HG02642 (cell line): ENCODE measurements around the gene GARIN5A.

ENCODE experiments used
- ATAC-seq: cut with Tn5 transposase; IDR thresholded peaks from one replicate; pipeline ENCODE4 v1.9.1; 2021; ENCODE audit warnings: mild to moderate bottlenecking; ENCODE audit not compliant: unreplicated experiment, poor library complexity

GARIN5A gene

GRCh38 chr19:50419580-50420035, 57.0 kb downstream of the GARIN5A start:
- no peak for ATAC-seq

GRCh38 chr19:50419022-50419579, 57.5 kb downstream of the GARIN5A start:
- ATAC-seq, result no peak

DNA sequence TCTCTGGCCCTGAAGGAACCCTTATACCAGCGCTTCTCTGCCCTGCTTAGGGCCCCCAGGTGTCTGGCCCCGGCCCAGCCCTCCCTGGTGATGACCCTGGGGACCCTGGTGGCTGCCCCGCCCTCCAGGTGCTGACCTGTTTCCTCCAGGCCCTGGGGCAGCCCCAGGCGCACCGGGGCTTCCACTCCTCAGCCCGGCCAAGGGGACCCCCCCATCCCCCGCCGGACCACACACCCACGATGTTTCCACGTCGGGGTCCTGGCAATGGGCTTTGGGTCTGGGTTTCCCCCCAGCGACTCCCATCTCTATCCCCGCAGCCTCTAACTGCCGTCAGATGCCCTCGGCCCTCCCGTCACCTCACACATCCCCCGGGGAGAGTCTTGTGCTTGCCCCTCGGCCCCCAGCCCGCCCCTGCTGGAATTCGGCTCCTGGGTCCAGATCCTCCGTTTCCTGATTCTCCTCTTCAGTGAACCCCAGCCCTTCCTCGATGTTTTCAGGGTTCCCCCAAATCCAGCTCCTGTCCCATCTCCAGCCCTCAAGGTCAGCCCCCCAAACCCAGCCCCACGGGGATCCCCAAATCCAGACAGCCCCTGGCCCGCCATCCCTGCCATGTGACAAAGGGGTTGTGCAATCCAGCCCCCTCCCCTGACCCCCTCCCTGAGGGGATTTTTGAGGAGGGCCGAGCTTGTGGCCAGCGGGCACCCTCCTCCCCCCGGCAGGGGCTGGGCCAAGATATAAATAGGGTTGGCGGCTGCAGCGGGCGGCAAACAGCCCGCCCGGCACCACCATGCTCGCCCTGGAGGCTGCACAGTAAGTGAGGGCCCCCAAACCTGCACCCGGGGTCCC, 58.2 kb downstream of the GARIN5A start, which contains the start of gene SPIB:
Gene SPIB, plus strand, starts transcription at position 763 of the 846 bp plus-strand sequence. Its CDS starts 25 bp downstream, at position 788.
- no peak for ATAC-seq

GRCh38 chr19:50417111-50418081, 59.3 kb downstream of the GARIN5A start:
- ATAC-seq, result no peak
